GM12878 (cell line): ENCODE data around the gene CAPN10. TPM values are rescaled to one million over a fixed set of nuclear protein-coding genes. Genes with fewer than 3 reads are reported as not detected.

Source experiments
- ATAC-seq: fragments of 200-7000 bp; cut with Tn5 transposase; 3 replicates; pipeline ENCODE4 v1.9.1; 2020; ENCODE audit warnings: mild to moderate bottlenecking, moderate library complexity
- BruUV-seq: library from RNA; stranded (reverse); fragments of 400-500 nt; replicated peaks from 2 replicates; lab custom pipeline; 2021; lab: Mats Ljungman, UMichigan
- CTCF ChIA-PET: fragments of 300-600 bp; sonication (Branson Sonifier 250); formaldehyde crosslinking; extraction: SDS; loops from one replicate; lab custom pipeline; 2021; ENCODE audit warnings: inconsistent platforms; lab: Yijun Ruan, JAX
- POLR2A ChIA-PET: fragments of 350-600 bp; formaldehyde crosslinking; extraction: SDS; loops from one replicate; lab custom pipeline; 2021; ENCODE audit warnings: inconsistent platforms; lab: Charles Lee
- RAD21 ChIA-PET: fragments of 300-600 bp; sonication (Branson Sonifier 250); formaldehyde crosslinking; loops from one replicate; lab custom pipeline; 2023; ENCODE audit warnings: antibody characterized with exemption; ENCODE audit not compliant: unreplicated experiment; lab: Charles Lee
- SMC1A ChIA-PET: fragments of 300-600 bp; sonication (Branson Sonifier 250); formaldehyde crosslinking; loops from one replicate; lab custom pipeline; 2023; ENCODE audit not compliant: unreplicated experiment, uncharacterized antibody; lab: Charles Lee
- DNase-seq: peaks from one replicate; pipeline ENCODE4 v3.0.0-alpha.2; 2011; ENCODE audit warnings: low read depth, low spot score
- FAIRE-seq: peaks from 3 replicates; lab custom pipeline; 2011; peaks lifted over from hg19 to GRCh38; lab: Jason Lieb, UNC
- H2AFZ ChIP-seq: 2 replicates; pipeline ENCODE4 v1.6.0; 2011; ENCODE audit warnings: low read depth, low read length, control low read depth; ENCODE audit not compliant: control insufficient read depth
- H3K27ac ChIP-seq: 2 replicates; pipeline ENCODE4 v1.5.1; 2011; ENCODE audit warnings: control low read depth; ENCODE audit not compliant: control insufficient read depth, insufficient read depth
- H3K27me3 ChIP-seq, 2 experiments: replicated peaks in 1 of 2; 2 replicates each; pipeline versions ENCODE4 v1.6.0 to v1.6.1; 2011; ENCODE audit warnings: low read length in 1 of 2; ENCODE audit not compliant: control insufficient read depth in 2 of 2, insufficient read depth in 2 of 2
- H3K36me3 ChIP-seq, 2 experiments: 2 replicates each; pipeline ENCODE4 v1.5.1; 2011; ENCODE audit warnings: low read length in 1 of 2; ENCODE audit not compliant: control insufficient read depth in 2 of 2, insufficient read depth in 2 of 2
- H3K4me1 ChIP-seq: 2 replicates; pipeline ENCODE4 v1.6.1; 2011; ENCODE audit warnings: mild to moderate bottlenecking, low read length, moderate library complexity, mixed read lengths; ENCODE audit not compliant: control insufficient read depth, insufficient read depth
- H3K4me2 ChIP-seq: 2 replicates; pipeline ENCODE4 v1.6.0; 2011; ENCODE audit warnings: control low read depth; ENCODE audit not compliant: control insufficient read depth, insufficient read depth
- H3K4me3 ChIP-seq: fragments of 200-600 bp; sonication (generic); 2 replicates; pipeline ENCODE4 v1.5.1; 2016
- H3K79me2 ChIP-seq: 2 replicates; pipeline ENCODE4 v1.6.0; 2011; ENCODE audit warnings: low read length; ENCODE audit not compliant: control insufficient read depth, insufficient read depth
- H3K9ac ChIP-seq: 2 replicates; pipeline ENCODE4 v1.8.0; 2011; ENCODE audit warnings: low read length, control low read depth, mixed read lengths; ENCODE audit not compliant: control insufficient read depth, insufficient read depth
- H3K9me3 ChIP-seq: replicated peaks from 3 replicates; pipeline ENCODE4 v1.5.1; 2011; ENCODE audit warnings: mild to moderate bottlenecking, low read length; ENCODE audit not compliant: control insufficient read depth, insufficient read depth
- H4K20me1 ChIP-seq: 2 replicates; pipeline ENCODE4 v1.6.0; 2011; ENCODE audit not compliant: control insufficient read depth, insufficient read depth
- EP300 ChIP-seq, 2 experiments: fragments of 150-350 bp in 1 of 2; IDR thresholded peaks; 2 replicates each; pipeline ENCODE4 v1.6.1; 2011 to 2012; ENCODE audit warnings: low read depth in 2 of 2, low read length in 2 of 2, borderline replicate concordance in 1 of 2, improper control_type of control experiment in 1 of 2, inconsistent platforms in 1 of 2; ENCODE audit not compliant: control insufficient read depth in 1 of 2
- KDM1A ChIP-seq: fragments of 200-600 bp; sonication (generic); IDR thresholded peaks from 2 replicates; pipeline ENCODE4 v1.6.1; 2016; ENCODE audit warnings: borderline replicate concordance
- MXI1 ChIP-seq: fragments of 150-350 bp; IDR thresholded peaks from 2 replicates; pipeline ENCODE4 v1.6.1; 2011; ENCODE audit warnings: low read depth, mild to moderate bottlenecking, inconsistent platforms, low read length, improper control_type of control experiment
- PAX8 ChIP-seq: fragments of 450-650 bp; IDR thresholded peaks from 2 replicates; pipeline ENCODE4 v1.6.1; 2017; ENCODE audit warnings: mild to moderate bottlenecking, moderate library complexity
- PML ChIP-seq: IDR thresholded peaks from 2 replicates; pipeline ENCODE4 v1.6.1; 2012; ENCODE audit warnings: low read length, inconsistent platforms
- RCOR1 ChIP-seq: conservative IDR thresholded peaks from 2 replicates; pipeline ENCODE4 v1.6.1; 2012; ENCODE audit warnings: low read depth, low read length, improper control_type of control experiment
- SUPT20H ChIP-seq: IDR thresholded peaks from 2 replicates; pipeline ENCODE4 v1.6.1; 2011; ENCODE audit warnings: low read depth, mild to moderate bottlenecking, low read length, moderate library complexity, borderline replicate concordance; ENCODE audit not compliant: control insufficient read depth
- TAF1 ChIP-seq: IDR thresholded peaks from 2 replicates; pipeline ENCODE4 v1.6.1; 2011; ENCODE audit warnings: mild to moderate bottlenecking, low read depth, low read length, borderline replicate concordance
- TCF12 ChIP-seq: IDR thresholded peaks from 2 replicates; pipeline ENCODE4 v1.6.1; 2011; ENCODE audit warnings: low read depth, mild to moderate bottlenecking, low read length
- ZBTB40 ChIP-seq: fragments of 450-650 bp; IDR thresholded peaks from 2 replicates; pipeline ENCODE4 v1.6.1; 2016; ENCODE audit warnings: mild to moderate bottlenecking, moderate library complexity, borderline replicate concordance
- ZNF24 ChIP-seq: fragments of 450-650 bp; IDR thresholded peaks from 2 replicates; pipeline ENCODE4 v1.6.1; 2017; ENCODE audit warnings: antibody characterized with exemption, mild to moderate bottlenecking
- WGBS: methylation state at CpG from one replicate; pipeline ENCODE4 v1.1.6; 2016; ENCODE audit warnings: low lambda C conversion rate; ENCODE audit not compliant: insufficient replicate concordance, insufficient coverage; ENCODE audit errors: missing lambda C conversion rate; 5-methylcytosine and 5-hydroxymethylcytosine counted together
- in situ Hi-C: fragments of 300-500 bp; cut with MboI; formaldehyde crosslinking; loops from 9 replicates; pipeline ENCODE4 v1.14.3; 2018; ENCODE audit warnings: mixed read lengths
- intact Hi-C: fragments of 100-400 bp; cut with micrococcal nuclease; formaldehyde crosslinking; loops from one replicate; pipeline ENCODE4 v1.14.2; 2022; ENCODE audit not compliant: unreplicated experiment
- polyA plus RNA-seq, 11 experiments: library from polyadenylated mRNA; depleted of rRNA in 4 of 11; unstranded in 6 of 11; stranded (reverse) in 5 of 11; fragments of >200 nt; fragmentation: Nextera tagmentation in 4 of 11; fragmentation: Illumina TruSeq in 1 of 11; extraction: Ambion mirVana in 4 of 11; extraction: Trizol in 1 of 11; gene quantifications; 1 replicate in 1 of 11; 2 replicates in 10 of 11; pipeline versions ENCODE4 v1.2.1 to v1.2.3, GENCODE V29; 2011 to 2016; ENCODE audit warnings: inconsistent platforms in 2 of 11, missing spikeins in 2 of 11, low read depth in 1 of 11
- total RNA-seq, 4 experiments: library from RNA; depleted of rRNA in 3 of 4; stranded (reverse); fragments of >200 nt in 3 of 4; fragmentation: Illumina TruSeq in 1 of 4; extraction: Trizol in 1 of 4; gene quantifications; 2 replicates each; pipeline versions ENCODE4 v1.2.1 to v1.2.3, GENCODE V29; 2013 to 2021

CAPN10 gene
- total and polyA plus RNA-seq, 10 of the 15 experiments (the other 5 are each of a cell fraction or from before 2014, with no cell fraction given): 0.37 to 40.6 (median 17.5) TPM

- Histone ChIP-seq H3K4me2 (no peak overlapping the region), H3K4me1 (peaks cover 46% of the 10 kb centered on the region), H4K20me1 (no peaks in the 10 kb centered on the region; the same call in 1 of the 2 replicates), H3K9ac (no peak overlapping the region), H3K9me3 (no peaks in the 10 kb centered on the region; the same call in 1 of the 3 replicates), H3K36me3 (peaks cover 0 to 5% of the 10 kb centered on the region in 2 experiments; a peak in 3 of 4 replicates), H3K79me2 (peaks cover 29% of the 10 kb centered on the region), H2AFZ (no peak overlapping the region), H3K27me3 (no peaks in the 10 kb centered on the region), H3K4me3 (no peak overlapping the region), H3K27ac (no peak overlapping the region)
- intact Hi-C loops: no loop called here
- FAIRE-seq: no peak
- ATAC-seq: no peak
- in situ Hi-C loops: no loop called here
- RAD21 ChIA-PET: interaction anchor here (0.6 to 10.9 kb wide), 2 partner anchors 20 to 574 kb away, joined by 3 to 206 read pairs; partner anchors contain the start of genes ANKMY1 and DUSP28
- no peak for DNase-seq
- CTCF ChIA-PET: interaction anchor here (1.0 to 11.9 kb wide), 2 partner anchors 18 to 68 kb away, joined by 4 to 196 read pairs; partner anchors contain the start of gene DUSP28
- SMC1A ChIA-PET: interaction anchor here (3.6 kb wide), 1 partner anchor 16 kb away, joined by 35 read pairs; no protein-coding TSS in a partner anchor
- TF ChIP-seq TAF1 (no peak), MXI1 (no peak), PML (no peak), SUPT20H (no peak), ZNF24 (no peak), RCOR1 (no peak), KDM1A (no peak), ZBTB40 (no peak), TCF12 (no peak), PAX8 (no peak), EP300 (IDR thresholded peaks at IDR 0.05; ENCODE audit: borderline replicate concordance in 1 of 2, control insufficient read depth in 1 of 2, low read depth in 2 of 2, low read length in 2 of 2) (no peak)
- POLR2A ChIA-PET: interaction anchor here (0.6 to 1.2 kb wide), 2 partner anchors 21 to 257 kb away, joined by 3 read pairs; no protein-coding TSS in a partner anchor
- 98% methylated on average over 5 of the region's 5 CpGs for WGBS
- no TSS peak for BruUV-seq
Measured at GRCh38 chr2:240581811-240582210, 4.7 kb upstream of the CAPN10 start.
